Measurements from ENCODE around the gene SLC6A13. TPM values are rescaled to one million over a fixed set of nuclear protein-coding genes. Genes with fewer than 3 reads are reported as not detected.

Gene SLC6A13
- total RNA-seq, 2 experiments from 2014 or later: 0.11 to 0.60 TPM

DNA sequence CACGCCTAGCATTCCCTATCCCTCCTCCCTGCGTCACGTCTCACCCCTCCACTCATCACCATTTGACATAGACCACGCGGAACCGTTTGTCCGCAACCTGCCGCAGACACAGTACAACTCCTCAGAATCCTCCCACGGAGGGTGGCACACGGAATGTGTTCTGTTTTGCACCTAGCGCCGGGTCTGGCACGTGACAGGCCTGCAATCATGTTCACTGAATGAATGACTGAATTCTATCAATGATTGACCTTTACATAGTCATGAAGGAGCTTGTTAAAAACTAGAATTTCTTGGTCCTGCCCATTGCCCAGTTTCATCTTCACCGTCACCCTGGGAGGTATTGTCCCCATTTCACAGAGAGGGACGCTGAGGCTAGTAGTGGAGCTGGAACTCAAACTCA, 53.4 kb downstream of the SLC6A13 start:
- Histone ChIP-seq H3K27me3 (ENCODE audit: control insufficient read depth in 1 of 2, insufficient read depth in 2 of 2, low read length in 2 of 2) (peaks cover 26 to 46% of the 10 kb centered on the region in 2 experiments), H3K4me3 (ENCODE audit: low read length) (no peak overlapping the region), H3K27ac (ENCODE audit: low read depth in 1 of 2, low read length in 2 of 2) (no peak overlapping the region), H3K36me3 (ENCODE audit: insufficient read depth, low read length) (no peaks in the 10 kb centered on the region), H3K4me1 (ENCODE audit: insufficient read depth, low read length) (no peaks in the 10 kb centered on the region), H3K9me3 (ENCODE audit: control insufficient read depth in 1 of 2, insufficient read depth in 1 of 2, low read length in 2 of 2) (peaks cover 0 to 5% of the 10 kb centered on the region in 2 experiments)
- no peaks in the 10 kb centered on the region for H3K36me3 Mint-ChIP-seq (ENCODE audit: low read depth)
- peaks cover 73% of the 10 kb centered on the region for H3K27me3 Mint-ChIP-seq
- DNase-seq: no peak
- no peaks in the 10 kb centered on the region for H3K4me1 Mint-ChIP-seq (ENCODE audit: low read depth)
- TF ChIP-seq, protein P1, sequence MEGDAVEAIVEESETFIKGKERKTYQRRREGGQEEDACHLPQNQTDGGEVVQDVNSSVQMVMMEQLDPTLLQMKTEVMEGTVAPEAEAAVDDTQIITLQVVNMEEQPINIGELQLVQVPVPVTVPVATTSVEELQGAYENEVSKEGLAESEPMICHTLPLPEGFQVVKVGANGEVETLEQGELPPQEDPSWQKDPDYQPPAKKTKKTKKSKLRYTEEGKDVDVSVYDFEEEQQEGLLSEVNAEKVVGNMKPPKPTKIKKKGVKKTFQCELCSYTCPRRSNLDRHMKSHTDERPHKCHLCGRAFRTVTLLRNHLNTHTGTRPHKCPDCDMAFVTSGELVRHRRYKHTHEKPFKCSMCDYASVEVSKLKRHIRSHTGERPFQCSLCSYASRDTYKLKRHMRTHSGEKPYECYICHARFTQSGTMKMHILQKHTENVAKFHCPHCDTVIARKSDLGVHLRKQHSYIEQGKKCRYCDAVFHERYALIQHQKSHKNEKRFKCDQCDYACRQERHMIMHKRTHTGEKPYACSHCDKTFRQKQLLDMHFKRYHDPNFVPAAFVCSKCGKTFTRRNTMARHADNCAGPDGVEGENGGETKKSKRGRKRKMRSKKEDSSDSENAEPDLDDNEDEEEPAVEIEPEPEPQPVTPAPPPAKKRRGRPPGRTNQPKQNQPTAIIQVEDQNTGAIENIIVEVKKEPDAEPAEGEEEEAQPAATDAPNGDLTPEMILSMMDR (IDR thresholded peaks at IDR 0.05): no peak
- ATAC-seq (ENCODE audit: poor library complexity): no peak
- intact Hi-C loops (cut with DNase I, micrococcal nuclease): no loop called here
- no peak overlapping the region for H3K27ac Mint-ChIP-seq
- POLR2A ChIA-PET: no interaction called here
- no peaks in the 10 kb centered on the region for H3K9me3 Mint-ChIP-seq
- H3K4me3 Mint-ChIP-seq: no peak overlapping the region
- CTCF ChIA-PET: no interaction called here

DNA sequence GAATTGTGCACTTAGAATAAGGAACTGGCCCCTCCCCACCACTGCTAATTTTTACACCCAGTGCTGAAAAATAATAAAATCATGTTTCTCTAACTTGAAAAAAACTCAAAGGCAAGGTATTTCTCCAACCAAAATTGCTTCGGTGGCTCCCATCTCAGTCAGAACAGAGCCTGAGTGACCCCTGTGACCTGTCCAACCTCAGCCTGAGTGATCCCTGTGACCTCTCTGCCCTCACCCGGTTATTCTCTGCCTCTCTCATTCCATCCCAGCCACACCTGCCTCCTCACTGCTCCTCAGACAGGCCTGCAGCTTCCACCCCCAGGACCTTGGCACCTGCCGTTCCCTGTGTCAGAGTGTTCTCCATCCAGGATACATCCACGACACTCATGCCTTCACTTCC, 53.8 kb downstream of the SLC6A13 start:
- CTCF ChIA-PET: no interaction called here
- POLR2A ChIA-PET: no interaction called here
- no peaks in the 10 kb centered on the region for H3K36me3 ChIP-seq (ENCODE audit: insufficient read depth, low read length)
- Mint-ChIP-seq H3K4me1 (ENCODE audit: low read depth) (no peaks in the 10 kb centered on the region), H3K9me3 (no peaks in the 10 kb centered on the region), H3K27ac (no peak overlapping the region), H3K36me3 (ENCODE audit: low read depth) (no peaks in the 10 kb centered on the region), H3K27me3 (peaks cover 75% of the 10 kb centered on the region), H3K4me3 (no peak overlapping the region)
- no peak for ATAC-seq (ENCODE audit: poor library complexity)
- no peak for DNase-seq
- intact Hi-C loops (cut with DNase I, micrococcal nuclease): no loop called here
- H3K27me3 ChIP-seq (ENCODE audit: control insufficient read depth in 1 of 2, insufficient read depth in 2 of 2, low read length in 2 of 2): peaks cover 26 to 46% of the 10 kb centered on the region in 2 experiments
- no peak overlapping the region for H3K27ac ChIP-seq (ENCODE audit: low read depth in 1 of 2, low read length in 2 of 2)
- H3K4me3 ChIP-seq (ENCODE audit: low read length): no peak overlapping the region
- H3K4me1 ChIP-seq (ENCODE audit: insufficient read depth, low read length): peaks cover 2% of the 10 kb centered on the region
- H3K9me3 ChIP-seq (ENCODE audit: control insufficient read depth in 1 of 2, insufficient read depth in 1 of 2, low read length in 2 of 2): peaks cover 0 to 5% of the 10 kb centered on the region in 2 experiments
- TF ChIP-seq, protein P1 (IDR thresholded peaks at IDR 0.05): no peak

DNA sequence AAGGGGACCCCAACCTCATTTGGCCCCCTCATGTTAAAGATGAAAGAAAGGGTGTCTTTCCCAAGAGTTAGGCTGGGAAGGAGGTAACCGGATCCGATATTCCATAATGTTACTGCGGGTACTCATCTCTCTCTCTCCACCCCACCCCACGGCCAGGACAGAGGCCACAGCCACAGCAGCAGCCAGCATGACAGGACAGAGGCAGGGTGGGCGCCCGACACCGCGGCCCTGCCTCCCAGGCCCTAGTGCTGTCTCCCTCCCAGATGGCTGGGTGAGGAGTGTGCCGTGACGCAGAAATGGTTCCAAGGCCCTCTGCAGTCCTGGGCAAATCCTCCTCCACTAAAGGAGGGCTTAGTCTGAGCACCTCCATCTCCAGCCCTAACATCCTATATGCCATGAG, 54.8 kb downstream of the SLC6A13 start:
- Mint-ChIP-seq H3K27ac (no peak overlapping the region), H3K4me1 (ENCODE audit: low read depth) (peaks cover under 1% of the 10 kb centered on the region), H3K27me3 (peaks cover 71% of the 10 kb centered on the region), H3K4me3 (no peak overlapping the region), H3K9me3 (no peaks in the 10 kb centered on the region), H3K36me3 (ENCODE audit: low read depth) (no peaks in the 10 kb centered on the region)
- DNase-seq (no peak), ATAC-seq (ENCODE audit: poor library complexity) (no peak)
- Histone ChIP-seq H3K4me3 (ENCODE audit: low read length) (no peak overlapping the region), H3K27me3 (ENCODE audit: control insufficient read depth in 1 of 2, insufficient read depth in 2 of 2, low read length in 2 of 2) (peaks cover 22 to 42% of the 10 kb centered on the region in 2 experiments), H3K4me1 (ENCODE audit: insufficient read depth, low read length) (peaks cover 2% of the 10 kb centered on the region), H3K9me3 (ENCODE audit: control insufficient read depth in 1 of 2, insufficient read depth in 1 of 2, low read length in 2 of 2) (no peaks in the 10 kb centered on the region), H3K27ac (ENCODE audit: low read depth in 1 of 2, low read length in 2 of 2) (no peak overlapping the region), H3K36me3 (ENCODE audit: insufficient read depth, low read length) (no peaks in the 10 kb centered on the region)
- TF ChIP-seq, protein P1 (IDR thresholded peaks at IDR 0.05): no peak
- CTCF ChIA-PET: no interaction called here
- intact Hi-C loops (cut with DNase I, micrococcal nuclease): no loop called here
- POLR2A ChIA-PET: no interaction called here
